NCI-H2107 (cell line): Measurements from ENCODE around the gene HNRNPUL1.

ENCODE experiments used
- DNase-seq: peaks from one replicate; lab custom pipeline; 2025; lab: John Stamatoyannopoulos, UW

HNRNPUL1 gene

GRCh38 chr19:41234512-41235168 is 29.5 kb upstream of the HNRNPUL1 start:
- DNase-seq, result no peak

GRCh38 chr19:41235480-41235879 is 28.7 kb upstream of the HNRNPUL1 start:
- no peak for DNase-seq

GRCh38 chr19:41238244-41238643 is 25.9 kb upstream of the HNRNPUL1 start:
- no peak for DNase-seq

GRCh38 chr19:41239363-41239762 is 24.8 kb upstream of the HNRNPUL1 start:
- DNase-seq, result no peak

GRCh38 chr19:41239961-41240574 is 24.1 kb upstream of the HNRNPUL1 start:
- DNase-seq, result no peak

- DNase-seq, result no peak
These were observed 22.3 kb upstream of the HNRNPUL1 start for GRCh38 chr19:41241859-41242258.

- DNase-seq, result no peak
These were observed 20.1 kb upstream of the HNRNPUL1 start for GRCh38 chr19:41244117-41244516.

GRCh38 chr19:41245843-41246242 is 18.3 kb upstream of the HNRNPUL1 start:
- DNase-seq, result no peak

GRCh38 chr19:41248895-41249294 is 15.3 kb upstream of the HNRNPUL1 start:
- no peak for DNase-seq

- no peak for DNase-seq
These were observed 14.3 kb upstream of the HNRNPUL1 start for GRCh38 chr19:41249707-41250423.

GRCh38 chr19:41253660-41254059 is 10.5 kb upstream of the HNRNPUL1 start:
- no peak for DNase-seq

- no peak for DNase-seq
These were observed 9.0 kb upstream of the HNRNPUL1 start for GRCh38 chr19:41255171-41255570.

GRCh38 chr19:41261474-41262190 is 2.5 kb upstream of the HNRNPUL1 start:
- DNase-seq, result no peak

GRCh38 chr19:41263042-41263849 is 926 bp upstream of the HNRNPUL1 start:
- no peak for DNase-seq

GRCh38 chr19:41264581-41265394 is 616 bp downstream of the HNRNPUL1 start:
- no peak for DNase-seq

GRCh38 chr19:41265395-41266153 is 1.4 kb downstream of the HNRNPUL1 start:
- no peak for DNase-seq

- DNase-seq, result no peak
These were observed 4.9 kb downstream of the HNRNPUL1 start for GRCh38 chr19:41269055-41269454.

- no peak for DNase-seq
These were observed 5.4 kb downstream of the HNRNPUL1 start for GRCh38 chr19:41269571-41269970.

GRCh38 chr19:41273076-41273475 is 8.9 kb downstream of the HNRNPUL1 start:
- no peak for DNase-seq

- DNase-seq, result no peak
These were observed 10.6 kb downstream of the HNRNPUL1 start for GRCh38 chr19:41274802-41275201.
